ENCODE results near the gene STBD1. TPM values are rescaled to one million over a fixed set of nuclear protein-coding genes. Genes with fewer than 3 reads are reported as not detected.

STBD1 gene
- total and polyA plus RNA-seq, 2 experiments from 2014 or later = 2.0 to 2.6 TPM

GRCh38 chr4:76316131-76316530, 9.6 kb downstream of the STBD1 start (continued):
- TF ChIP-seq, protein P1, sequence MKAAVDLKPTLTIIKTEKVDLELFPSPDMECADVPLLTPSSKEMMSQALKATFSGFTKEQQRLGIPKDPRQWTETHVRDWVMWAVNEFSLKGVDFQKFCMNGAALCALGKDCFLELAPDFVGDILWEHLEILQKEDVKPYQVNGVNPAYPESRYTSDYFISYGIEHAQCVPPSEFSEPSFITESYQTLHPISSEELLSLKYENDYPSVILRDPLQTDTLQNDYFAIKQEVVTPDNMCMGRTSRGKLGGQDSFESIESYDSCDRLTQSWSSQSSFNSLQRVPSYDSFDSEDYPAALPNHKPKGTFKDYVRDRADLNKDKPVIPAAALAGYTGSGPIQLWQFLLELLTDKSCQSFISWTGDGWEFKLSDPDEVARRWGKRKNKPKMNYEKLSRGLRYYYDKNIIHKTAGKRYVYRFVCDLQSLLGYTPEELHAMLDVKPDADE (IDR thresholded peaks at IDR 0.05) = no peak
- no peak for TF ChIP-seq NANOG (IDR thresholded peaks at IDR 0.05; ENCODE audit: borderline replicate concordance)
- TF ChIP-seq STAT1 (IDR thresholded peaks at IDR 0.05; ENCODE audit: unreplicated experiment) = no peak
- no peak for TF ChIP-seq CREB1 (CRISPR knock-in tag; IDR thresholded peaks at IDR 0.05; ENCODE audit: low read depth)
- no peak for TF ChIP-seq EZH2phosphoT487 (IDR thresholded peaks at IDR 0.05; ENCODE audit: unreplicated experiment)
- TF ChIP-seq POLR2AphosphoS5 (IDR thresholded peaks at IDR 0.05; ENCODE audit: low read depth) = no peak

DNA sequence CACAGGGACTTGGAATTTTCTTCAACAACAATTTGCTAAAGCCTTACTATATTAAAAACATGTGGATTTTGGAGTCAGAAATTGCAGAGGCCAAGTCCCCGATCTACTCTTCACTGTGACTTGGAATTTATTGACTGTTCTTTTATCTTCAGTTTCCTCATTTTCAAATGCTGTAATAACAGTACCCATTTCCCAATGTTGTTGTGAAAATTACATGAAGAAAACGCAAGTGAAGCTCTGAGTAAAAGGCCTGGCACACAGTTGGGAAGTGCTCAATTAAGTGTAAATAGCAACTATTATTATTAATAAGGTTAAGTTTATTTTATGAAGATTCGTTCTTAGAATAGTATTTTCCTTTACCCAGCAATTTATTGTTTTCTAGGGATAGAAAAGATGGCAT, 15.7 kb downstream of the STBD1 start:
- peaks cover 20% of the 10 kb centered on the region for H3K9me3 Mint-ChIP-seq
- H3K9me2 ChIP-seq (ENCODE audit: insufficient read depth) = peaks cover 7% of the 10 kb centered on the region; the same call in 1 of the 2 replicates
- peaks cover 9% of the 10 kb centered on the region; the same call in 2 of the 3 replicates for H3K36me3 Mint-ChIP-seq (ENCODE audit: low read depth)
- H3K79me2 ChIP-seq (replicated peaks; ENCODE audit: insufficient read depth) = no peaks in the 10 kb centered on the region
- H4K20me1 ChIP-seq (replicated peaks; ENCODE audit: insufficient read depth) = no peaks in the 10 kb centered on the region
- no peak overlapping the region for H3K27ac Mint-ChIP-seq
- no peak for DNase-seq (ENCODE audit: low spot score)
- H3K4me3 ChIP-seq = no peak overlapping the region
- H3K27ac ChIP-seq (ENCODE audit: low read depth) = no peak overlapping the region
- H3F3A ChIP-seq (replicated peaks; ENCODE audit: low read depth) = no peaks in the 10 kb centered on the region
- H3K4me2 ChIP-seq = no peak overlapping the region
- no peak overlapping the region for H2AFZ ChIP-seq
- H3K27me3 Mint-ChIP-seq (ENCODE audit: insufficient read depth, low read depth, poor library complexity) = no peaks in the 10 kb centered on the region
- H3K4me1 ChIP-seq (ENCODE audit: insufficient read depth) = no peaks in the 10 kb centered on the region
- no peak overlapping the region for H3K4me3 Mint-ChIP-seq
- ATAC-seq = no peak
- H3K27me3 ChIP-seq (ENCODE audit: insufficient read depth) = no peaks in the 10 kb centered on the region
- H3K4me1 Mint-ChIP-seq = no peaks in the 10 kb centered on the region
- 0 out of 2 replicates have a peak, but pooled peaks cover 4% of the 10 kb centered on the region for H3K36me3 ChIP-seq (ENCODE audit: insufficient read depth)
- TF ChIP-seq CREB1 (CRISPR knock-in tag; IDR thresholded peaks at IDR 0.05; ENCODE audit: low read depth) = no peak
- TF ChIP-seq, protein P2, sequence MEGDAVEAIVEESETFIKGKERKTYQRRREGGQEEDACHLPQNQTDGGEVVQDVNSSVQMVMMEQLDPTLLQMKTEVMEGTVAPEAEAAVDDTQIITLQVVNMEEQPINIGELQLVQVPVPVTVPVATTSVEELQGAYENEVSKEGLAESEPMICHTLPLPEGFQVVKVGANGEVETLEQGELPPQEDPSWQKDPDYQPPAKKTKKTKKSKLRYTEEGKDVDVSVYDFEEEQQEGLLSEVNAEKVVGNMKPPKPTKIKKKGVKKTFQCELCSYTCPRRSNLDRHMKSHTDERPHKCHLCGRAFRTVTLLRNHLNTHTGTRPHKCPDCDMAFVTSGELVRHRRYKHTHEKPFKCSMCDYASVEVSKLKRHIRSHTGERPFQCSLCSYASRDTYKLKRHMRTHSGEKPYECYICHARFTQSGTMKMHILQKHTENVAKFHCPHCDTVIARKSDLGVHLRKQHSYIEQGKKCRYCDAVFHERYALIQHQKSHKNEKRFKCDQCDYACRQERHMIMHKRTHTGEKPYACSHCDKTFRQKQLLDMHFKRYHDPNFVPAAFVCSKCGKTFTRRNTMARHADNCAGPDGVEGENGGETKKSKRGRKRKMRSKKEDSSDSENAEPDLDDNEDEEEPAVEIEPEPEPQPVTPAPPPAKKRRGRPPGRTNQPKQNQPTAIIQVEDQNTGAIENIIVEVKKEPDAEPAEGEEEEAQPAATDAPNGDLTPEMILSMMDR (conservative IDR thresholded peaks at IDR 0.05; ENCODE audit: low read depth in 2 of 2) = no peak
- no peak for TF ChIP-seq NANOG (IDR thresholded peaks at IDR 0.05; ENCODE audit: borderline replicate concordance)
- TF ChIP-seq JUNB (IDR thresholded peaks at IDR 0.05; ENCODE audit: unreplicated experiment) = no peak
- TF ChIP-seq ZNF331 (CRISPR knock-in tag; IDR thresholded peaks at IDR 0.05; ENCODE audit: low read depth) = no peak
- TF ChIP-seq EZH2phosphoT487 (IDR thresholded peaks at IDR 0.05; ENCODE audit: unreplicated experiment) = no peak
- no peak for TF ChIP-seq STAT1 (IDR thresholded peaks at IDR 0.05; ENCODE audit: unreplicated experiment)
- no peak for TF ChIP-seq POLR2AphosphoS5 (IDR thresholded peaks at IDR 0.05; ENCODE audit: low read depth)
- TF ChIP-seq REST (IDR thresholded peaks at IDR 0.05; ENCODE audit: unreplicated experiment) = no peak
- TF ChIP-seq, protein P3, sequence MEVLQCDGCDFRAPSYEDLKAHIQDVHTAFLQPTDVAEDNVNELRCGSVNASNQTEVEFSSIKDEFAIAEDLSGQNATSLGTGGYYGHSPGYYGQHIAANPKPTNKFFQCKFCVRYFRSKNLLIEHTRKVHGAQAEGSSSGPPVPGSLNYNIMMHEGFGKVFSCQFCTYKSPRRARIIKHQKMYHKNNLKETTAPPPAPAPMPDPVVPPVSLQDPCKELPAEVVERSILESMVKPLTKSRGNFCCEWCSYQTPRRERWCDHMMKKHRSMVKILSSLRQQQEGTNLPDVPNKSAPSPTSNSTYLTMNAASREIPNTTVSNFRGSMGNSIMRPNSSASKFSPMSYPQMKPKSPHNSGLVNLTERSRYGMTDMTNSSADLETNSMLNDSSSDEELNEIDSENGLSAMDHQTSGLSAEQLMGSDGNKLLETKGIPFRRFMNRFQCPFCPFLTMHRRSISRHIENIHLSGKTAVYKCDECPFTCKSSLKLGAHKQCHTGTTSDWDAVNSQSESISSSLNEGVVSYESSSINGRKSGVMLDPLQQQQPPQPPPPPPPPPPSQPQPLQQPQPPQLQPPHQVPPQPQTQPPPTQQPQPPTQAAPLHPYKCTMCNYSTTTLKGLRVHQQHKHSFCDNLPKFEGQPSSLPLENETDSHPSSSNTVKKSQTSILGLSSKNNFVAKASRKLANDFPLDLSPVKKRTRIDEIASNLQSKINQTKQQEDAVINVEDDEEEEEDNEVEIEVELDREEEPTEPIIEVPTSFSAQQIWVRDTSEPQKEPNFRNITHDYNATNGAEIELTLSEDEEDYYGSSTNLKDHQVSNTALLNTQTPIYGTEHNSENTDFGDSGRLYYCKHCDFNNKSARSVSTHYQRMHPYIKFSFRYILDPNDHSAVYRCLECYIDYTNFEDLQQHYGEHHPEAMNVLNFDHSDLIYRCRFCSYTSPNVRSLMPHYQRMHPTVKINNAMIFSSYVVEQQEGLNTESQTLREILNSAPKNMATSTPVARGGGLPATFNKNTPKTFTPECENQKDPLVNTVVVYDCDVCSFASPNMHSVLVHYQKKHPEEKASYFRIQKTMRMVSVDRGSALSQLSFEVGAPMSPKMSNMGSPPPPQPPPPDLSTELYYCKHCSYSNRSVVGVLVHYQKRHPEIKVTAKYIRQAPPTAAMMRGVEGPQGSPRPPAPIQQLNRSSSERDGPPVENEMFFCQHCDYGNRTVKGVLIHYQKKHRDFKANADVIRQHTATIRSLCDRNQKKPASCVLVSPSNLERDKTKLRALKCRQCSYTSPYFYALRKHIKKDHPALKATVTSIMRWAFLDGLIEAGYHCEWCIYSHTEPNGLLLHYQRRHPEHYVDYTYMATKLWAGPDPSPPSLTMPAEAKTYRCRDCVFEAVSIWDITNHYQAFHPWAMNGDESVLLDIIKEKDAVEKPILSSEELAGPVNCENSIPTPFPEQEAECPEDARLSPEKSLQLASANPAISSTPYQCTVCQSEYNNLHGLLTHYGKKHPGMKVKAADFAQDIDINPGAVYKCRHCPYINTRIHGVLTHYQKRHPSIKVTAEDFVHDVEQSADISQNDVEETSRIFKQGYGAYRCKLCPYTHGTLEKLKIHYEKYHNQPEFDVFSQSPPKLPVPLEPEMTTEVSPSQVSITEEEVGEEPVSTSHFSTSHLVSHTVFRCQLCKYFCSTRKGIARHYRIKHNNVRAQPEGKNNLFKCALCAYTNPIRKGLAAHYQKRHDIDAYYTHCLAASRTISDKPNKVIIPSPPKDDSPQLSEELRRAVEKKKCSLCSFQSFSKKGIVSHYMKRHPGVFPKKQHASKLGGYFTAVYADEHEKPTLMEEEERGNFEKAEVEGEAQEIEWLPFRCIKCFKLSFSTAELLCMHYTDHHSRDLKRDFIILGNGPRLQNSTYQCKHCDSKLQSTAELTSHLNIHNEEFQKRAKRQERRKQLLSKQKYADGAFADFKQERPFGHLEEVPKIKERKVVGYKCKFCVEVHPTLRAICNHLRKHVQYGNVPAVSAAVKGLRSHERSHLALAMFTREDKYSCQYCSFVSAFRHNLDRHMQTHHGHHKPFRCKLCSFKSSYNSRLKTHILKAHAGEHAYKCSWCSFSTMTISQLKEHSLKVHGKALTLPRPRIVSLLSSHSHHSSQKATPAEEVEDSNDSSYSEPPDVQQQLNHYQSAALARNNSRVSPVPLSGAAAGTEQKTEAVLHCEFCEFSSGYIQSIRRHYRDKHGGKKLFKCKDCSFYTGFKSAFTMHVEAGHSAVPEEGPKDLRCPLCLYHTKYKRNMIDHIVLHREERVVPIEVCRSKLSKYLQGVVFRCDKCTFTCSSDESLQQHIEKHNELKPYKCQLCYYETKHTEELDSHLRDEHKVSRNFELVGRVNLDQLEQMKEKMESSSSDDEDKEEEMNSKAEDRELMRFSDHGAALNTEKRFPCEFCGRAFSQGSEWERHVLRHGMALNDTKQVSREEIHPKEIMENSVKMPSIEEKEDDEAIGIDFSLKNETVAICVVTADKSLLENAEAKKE (CRISPR knock-in tag; IDR thresholded peaks at IDR 0.05) = no peak

All from GM23338 (cell line).